Caki2 (cell line): Measurements from ENCODE around the gene FAM24A. TPM values are rescaled to one million over a fixed set of nuclear protein-coding genes. Genes with fewer than 3 reads are reported as not detected.
A peak's percentile ranks its signal among the peaks of the same experiment; 100 is the strongest.
"Not testable (repeated sequence)": the region's sequence is repeated elsewhere in the genome, so short reads cannot be mapped to it uniquely, and the experiment has no call there.

Source experiments
- DNase-seq: peaks from one replicate; pipeline ENCODE4 v3.0.0-alpha.2; 2015; ENCODE audit warnings: low read depth
- in situ Hi-C: cut with HindIII; loops from 2 replicates; pipeline ENCODE4 v1.10.0; 2016; ENCODE audit warnings: low sequenced_read_pairs, low pct_unique_long_range_greater_than_20kb, mixed read lengths
- total RNA-seq: library from RNA; depleted of rRNA; stranded (reverse); fragments of >200 nt; shearing (Covaris generic); gene quantifications from 2 replicates; pipeline ENCODE4 v1.2.3, GENCODE V29; 2014; ENCODE audit warnings: low replicate concordance; rRNA removed

FAM24A gene, protein sequence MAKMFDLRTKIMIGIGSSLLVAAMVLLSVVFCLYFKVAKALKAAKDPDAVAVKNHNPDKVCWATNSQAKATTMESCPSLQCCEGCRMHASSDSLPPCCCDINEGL
- total RNA-seq, result not detected in 2 replicates

DNA sequence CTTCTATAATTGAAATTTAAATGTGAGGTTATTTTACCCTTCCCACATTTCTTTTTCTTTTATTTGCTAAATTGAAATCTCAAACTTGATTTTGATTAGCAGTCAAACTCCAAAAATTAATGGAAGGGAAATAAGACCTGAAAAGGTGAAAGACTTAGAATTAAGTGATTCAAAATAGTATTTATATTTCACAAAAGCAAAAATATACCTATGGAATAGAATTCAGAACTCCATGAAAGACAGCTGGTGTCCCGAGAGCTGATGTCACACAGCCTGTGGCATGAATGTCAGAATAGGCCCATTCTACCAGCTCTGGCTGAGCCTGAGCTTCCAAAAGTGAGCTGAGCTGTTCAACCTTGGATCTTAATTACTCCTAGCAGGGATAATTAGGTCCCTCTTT lies at the start of gene FAM24A:
TSS of gene FAM24A (plus strand) at position 301 of the 400 bp plus-strand sequence. CDS start 1,025 bp downstream, outside the sequence.
- in situ Hi-C loops, result no loop called here
- no peak for DNase-seq

DNA sequence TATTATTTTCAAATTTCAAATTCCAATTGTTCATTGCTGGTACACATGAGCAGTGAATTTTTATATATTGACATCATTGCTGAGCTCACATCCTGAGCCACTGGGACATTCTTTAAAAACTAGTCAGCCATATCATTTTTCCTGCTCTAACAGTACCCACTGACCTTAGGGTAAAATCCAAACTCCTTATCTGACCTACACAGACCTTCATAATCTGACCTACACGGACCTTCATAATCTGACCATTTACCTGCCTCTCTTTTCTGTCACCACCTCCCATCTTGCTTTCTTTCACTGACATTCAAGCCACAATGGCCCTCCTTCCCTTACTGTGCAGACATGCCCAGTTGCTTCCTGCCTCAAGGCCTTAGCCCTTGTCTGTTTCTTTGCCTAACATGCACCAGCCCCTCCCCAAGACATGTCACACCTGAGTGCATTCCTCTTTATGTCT lies 48.7 kb upstream of the FAM24A start:
- peak; percentile 45 for DNase-seq
- in situ Hi-C loops, result no loop called here

DNA sequence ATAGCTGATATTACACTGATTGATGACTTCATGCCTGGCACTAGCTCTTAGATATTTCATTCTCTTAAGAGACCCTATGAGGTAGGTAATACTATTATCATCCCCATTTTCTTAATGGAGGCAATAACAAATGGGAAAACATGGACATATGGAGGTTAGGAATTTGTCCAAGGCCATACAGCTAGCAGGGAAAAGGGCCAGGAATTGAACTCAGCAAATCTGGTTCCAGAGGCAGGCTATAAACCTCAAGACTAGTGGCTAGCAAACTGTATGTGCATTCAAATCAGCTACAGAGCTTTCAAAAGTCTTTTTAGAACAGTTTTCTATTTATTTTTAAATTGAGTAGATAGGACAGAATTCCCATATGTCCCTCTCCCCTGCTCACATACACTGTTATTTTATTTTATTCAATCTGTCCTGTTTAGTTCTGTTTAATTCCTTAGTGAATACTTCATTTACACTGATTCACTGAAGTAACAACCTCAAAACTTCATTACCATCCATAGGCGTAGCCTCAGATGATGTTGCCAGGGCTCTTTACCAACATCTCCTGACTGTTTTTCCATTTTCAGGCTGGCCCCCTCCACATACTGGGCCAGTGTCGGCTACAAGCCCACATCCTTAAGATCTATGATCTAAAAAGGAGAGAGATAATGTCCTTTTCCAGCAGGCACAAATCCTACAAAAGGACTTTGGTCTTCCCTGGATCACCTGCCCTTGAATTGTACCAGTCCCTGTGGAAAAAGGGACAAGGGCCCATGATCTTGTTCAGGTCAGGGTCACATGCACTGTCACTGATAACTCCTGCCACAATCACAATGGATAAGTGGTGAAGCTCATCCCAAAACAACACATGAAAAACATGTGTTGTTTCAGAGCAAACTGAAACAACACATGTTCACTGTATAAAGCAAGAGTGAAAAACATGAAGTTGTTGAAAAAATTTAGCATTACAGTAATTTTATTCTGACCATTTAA lies 46.9 kb upstream of the FAM24A start:
- DNase-seq, result no peak
- in situ Hi-C loops, result no loop called here

DNA sequence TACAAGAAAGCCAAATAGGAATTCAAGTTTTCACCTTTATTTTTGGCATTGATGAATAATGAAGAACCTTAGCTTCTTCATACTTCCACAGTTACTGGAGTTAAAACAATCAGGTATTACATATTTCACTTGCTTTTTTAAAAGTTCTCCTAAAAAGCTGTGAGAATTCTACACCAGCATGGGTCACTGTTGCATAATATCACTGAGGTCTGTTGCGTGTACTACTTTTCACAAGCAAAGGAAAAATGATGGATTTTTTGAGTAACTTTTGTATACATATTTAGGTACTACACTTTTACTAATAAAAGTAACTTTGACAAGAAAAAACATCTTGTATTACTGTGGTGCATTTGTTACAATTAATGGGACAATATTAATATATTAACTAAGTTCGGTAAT lies 46.2 kb upstream of the FAM24A start:
- in situ Hi-C loops, result no loop called here
- DNase-seq, result no peak

DNA sequence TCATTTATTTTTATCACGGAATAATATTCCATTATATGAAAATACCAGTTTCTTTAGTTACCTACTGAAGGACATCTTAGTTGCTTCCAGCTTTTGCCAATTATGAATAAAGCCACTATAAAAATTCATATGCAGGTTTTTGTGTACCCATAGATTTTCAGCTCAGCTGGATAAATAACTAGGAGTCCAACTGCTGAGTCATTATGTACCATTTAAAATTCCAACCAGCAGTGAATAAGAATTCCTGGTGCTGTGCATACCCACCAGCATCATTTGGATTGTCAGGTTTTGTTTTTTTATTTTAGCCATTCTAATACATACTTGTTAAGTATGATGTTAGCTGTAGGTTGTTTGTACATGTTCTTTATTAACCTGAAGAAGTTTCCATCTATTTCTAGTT lies 45.5 kb upstream of the FAM24A start:
- DNase-seq, result peak; percentile 27
- in situ Hi-C loops, result no loop called here

DNA sequence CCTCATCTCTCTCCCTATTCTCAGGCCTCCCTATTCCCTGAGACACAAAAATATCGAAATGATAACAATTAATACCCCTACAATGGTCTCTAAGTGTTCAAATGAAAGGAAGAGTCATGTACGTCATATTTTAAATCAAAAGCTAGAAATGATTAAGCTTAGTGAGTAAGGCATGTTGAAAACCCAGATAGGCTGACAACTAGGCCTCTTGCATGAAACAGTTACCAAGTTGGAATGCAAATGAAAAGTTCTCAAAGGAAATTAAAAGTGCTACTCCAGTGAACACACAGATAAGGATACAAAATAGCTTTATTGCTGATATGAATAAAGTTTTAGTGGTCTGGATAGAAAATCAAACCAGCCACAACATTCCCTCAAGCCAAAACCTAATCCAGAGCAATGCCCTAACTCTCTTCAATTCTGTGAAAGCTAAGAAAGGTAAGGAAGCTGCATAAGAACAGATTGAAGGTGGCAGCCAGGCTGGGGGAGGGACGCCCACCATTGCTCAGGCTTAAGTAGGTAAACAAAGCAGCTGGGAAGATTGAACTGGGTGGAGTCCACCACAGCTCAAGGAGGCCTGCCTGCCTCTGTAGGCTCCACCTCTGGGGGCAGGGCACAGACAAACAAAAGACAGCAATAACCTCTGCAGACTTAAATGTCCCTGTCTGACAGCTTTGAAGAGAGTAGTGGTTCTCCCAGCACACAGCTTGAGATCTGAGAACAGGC lies 43.5 kb upstream of the FAM24A start:
- in situ Hi-C loops, result not testable (repeated sequence)
- DNase-seq, result peak; percentile 13

DNA sequence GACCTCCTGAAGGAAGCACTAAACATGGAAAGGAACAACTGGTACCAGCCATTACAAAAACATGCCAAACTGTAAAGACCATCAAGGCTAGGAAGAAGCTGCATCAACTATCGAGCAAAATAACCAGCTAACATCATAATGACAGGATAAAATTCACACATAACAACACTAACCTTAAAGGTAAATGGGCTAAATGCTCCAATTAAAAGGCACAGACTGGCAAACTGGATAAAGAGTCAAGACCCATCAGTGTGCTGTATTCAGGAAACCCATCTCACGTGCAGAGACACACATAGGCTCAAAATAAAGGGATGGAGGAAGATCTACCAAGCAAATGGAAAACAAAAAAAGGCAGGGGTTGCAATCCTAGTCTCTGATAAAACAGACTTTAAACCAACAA lies 41.6 kb upstream of the FAM24A start:
- DNase-seq, in situ Hi-C loops: not testable (repeated sequence)

DNA sequence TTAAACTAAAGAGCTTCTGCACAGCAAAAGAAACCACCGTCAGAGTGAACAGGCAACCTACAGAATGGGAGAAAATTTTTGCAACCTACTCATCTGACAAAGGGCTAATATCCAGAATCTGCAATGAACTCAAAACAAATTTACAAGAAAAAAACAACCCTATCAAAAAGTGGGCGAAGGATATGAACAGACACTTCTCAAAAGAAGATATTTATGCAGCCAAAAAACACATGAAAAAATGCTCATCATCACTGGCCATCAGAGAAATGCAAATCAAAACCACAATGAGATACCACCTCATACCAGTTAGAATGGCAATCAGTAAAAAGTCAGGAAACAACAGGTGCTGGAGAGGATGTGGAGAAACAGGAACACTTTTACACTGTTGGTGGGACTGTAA lies 38.5 kb upstream of the FAM24A start:
- in situ Hi-C loops, DNase-seq: not testable (repeated sequence)

DNA sequence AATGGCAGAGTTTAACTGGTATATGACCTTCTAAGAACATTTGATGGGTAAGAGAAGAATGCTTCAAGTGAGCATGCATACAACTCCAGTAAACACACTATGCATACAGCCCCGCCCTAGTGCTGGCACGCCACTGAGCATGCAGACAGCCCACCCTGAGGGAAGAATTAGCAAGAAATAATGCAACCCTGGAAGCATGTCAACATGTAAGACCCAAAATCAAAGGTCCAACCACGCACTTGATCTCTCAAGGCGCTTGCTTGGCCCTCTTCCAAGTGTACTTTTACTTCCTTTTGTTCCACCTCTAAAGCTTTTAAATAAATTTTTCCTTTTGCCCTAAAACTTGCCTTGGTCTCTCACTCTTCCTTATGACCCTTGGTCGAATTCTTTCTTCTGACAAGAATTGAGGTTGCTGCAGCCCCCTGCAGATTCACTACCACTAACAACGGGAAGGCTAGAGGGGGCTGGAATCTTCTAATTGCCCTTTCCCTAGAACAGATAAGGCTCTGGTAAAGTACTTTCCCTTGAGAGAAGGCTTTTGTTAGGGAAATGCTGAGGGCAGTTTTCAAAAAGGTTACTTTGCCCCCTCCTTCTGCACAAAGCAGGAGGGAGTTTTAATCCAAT lies 34.5 kb upstream of the FAM24A start:
- in situ Hi-C loops, result no loop called here
- DNase-seq, result no peak

DNA sequence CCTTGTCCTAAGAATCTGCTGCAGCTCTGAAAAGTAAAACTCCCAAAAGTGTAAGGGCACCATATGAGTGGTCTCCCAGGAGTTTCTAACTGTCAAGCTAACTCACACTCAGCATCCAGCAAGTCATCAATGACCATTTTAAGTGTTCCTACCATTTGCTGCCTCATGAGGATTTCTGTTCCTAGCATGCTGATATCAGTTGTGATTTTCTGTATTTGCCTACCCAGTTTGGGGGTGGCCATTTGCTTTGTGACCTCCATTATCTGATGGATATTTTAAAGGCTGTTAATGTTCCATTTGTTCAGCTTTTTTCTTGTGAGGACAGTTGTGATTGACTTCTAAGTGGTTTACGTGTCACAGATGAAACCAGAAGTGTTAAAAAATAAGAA lies 33.9 kb upstream of the FAM24A start:
- in situ Hi-C loops, result no loop called here
- DNase-seq, result no peak

DNA sequence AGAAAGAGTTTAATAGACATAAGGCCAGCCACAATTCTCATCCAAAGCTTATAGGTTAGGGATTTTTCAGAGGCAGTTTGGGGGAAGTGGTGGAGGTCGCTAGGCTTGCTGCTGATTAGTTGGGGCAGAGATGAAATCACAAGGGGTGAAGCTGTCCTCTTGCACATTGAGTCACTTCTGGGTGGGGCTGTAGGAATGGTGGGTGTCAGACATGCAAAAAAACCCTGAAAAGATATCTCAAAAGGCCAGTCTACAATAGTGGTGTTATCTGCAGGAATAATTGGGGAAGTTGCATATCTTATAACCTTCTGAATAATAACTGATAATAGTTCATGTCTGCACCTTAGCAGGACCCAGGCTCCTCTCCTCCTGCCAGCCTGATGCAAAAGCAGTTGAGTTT lies 33.1 kb upstream of the FAM24A start:
- in situ Hi-C loops, result no loop called here
- DNase-seq, result no peak

DNA sequence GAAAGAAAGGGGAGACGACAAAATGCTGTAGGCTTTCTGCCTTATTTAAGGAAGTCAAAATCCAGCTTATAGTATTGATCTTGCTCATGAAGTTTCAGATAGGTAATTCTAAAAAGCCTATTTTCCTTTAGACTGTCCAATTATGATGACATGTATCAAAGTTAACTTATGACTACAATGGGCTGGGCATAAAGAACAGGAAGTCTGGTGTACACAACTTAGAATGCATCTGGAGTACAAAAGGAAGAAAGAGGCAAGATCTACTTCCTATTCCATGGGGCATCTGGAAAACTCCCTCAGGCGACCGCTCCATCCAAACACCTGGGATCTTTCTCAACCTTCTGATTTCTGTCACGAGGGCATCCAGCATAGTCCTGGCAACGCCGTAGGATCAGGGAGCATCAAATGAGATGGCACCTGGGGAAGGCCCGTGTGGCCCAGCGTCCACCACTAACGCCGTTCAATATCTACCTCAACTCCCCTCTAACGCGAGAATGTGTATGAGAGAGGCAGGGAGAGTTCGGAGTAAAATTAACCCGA lies 31.5 kb upstream of the FAM24A start:
- in situ Hi-C loops, result no loop called here
- no peak for DNase-seq

DNA sequence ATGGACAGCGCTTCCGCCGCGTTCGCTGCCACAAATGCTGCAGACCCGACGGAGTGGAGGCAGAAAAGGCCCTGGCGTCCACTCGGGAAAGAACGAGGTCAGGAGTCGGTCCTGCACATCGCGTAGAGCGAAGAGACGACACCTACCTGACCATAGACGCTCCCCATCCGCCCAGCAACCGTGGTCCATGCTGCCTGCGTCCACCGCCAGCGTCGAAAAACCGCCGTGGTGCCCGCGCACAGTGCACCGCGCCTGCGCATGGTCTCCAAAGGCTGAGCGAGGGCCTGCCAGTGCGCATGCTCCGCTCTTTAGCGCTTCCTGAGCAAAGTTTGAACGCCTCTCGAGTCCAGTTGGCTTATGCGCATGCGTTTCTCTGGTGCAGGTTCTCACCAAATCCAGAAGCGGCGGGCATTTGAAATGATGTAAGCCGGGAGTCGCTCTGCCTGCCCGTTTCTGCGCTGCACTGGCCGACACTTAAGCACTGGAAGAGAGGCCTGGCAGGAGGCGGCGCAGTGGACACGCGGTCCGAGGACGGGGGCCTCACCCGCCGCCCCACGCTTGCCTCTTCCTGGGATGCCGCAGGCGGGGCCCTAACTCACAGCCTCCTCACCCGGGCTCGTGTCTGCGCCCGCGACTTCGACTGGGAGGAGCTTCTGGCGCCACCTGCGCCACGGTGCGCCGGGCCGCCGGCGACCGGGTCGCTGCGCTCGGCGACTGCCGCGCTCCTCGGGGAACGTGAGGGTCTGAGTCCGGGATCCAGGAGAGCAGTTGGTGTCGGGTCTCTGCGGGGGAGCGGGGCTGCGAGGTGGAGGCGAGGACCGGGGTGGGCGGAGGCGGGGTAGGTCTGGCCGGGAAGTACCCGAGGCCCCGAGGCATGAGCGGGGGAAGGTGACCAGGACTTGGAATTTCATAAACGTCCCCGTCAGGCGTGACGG lies 30.8 kb upstream of the FAM24A start, which contains the start of gene FAM24B:
TSS of gene FAM24B (minus strand) at position 243 of the 935 bp plus-strand sequence. CDS start 29,066 bp downstream, outside the sequence.
- peak; percentile 95 for DNase-seq

DNA sequence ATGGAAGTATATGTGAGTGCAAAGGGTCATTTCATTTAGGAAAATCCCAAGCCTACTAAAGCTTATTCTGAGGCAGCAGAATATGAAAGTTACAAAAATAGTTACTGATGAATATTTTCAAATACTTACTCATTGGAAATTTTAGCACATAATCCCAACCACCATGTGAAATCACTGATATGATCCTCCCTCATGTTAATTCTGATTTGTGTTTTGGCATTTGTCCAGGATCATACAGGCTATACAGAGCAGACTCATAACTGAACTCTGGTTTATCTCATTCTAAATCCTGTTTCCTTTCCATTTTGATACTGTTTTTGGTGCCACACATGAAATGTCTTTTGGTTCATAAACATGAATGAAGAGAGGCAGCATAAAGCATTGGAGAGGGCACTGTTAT lies 27.6 kb upstream of the FAM24A start:
- no peak for DNase-seq
- in situ Hi-C loops, result no loop called here

More for the DNA sequence above, 30.8 kb upstream of the FAM24A start, which contains the start of gene FAM24B:
- in situ Hi-C loops, result no loop called here

DNA sequence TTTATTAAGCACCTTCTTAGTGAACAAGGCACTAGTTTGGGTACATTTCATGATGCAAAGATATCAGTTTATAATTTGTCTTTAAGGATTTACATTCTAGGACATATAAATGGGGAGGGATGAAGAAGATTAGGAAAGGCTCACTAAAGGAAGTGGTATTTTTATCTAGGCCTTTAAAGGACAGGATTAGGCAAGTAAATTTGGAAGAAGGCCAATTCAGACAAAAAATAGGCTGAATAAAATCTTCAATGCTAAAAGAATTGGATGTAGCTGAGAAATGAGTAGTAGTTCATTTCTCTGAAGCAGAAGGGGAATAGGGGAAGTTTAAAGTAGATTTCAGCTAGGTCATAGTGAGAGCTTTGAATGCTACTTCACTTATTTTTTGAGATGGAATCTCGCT lies 26.2 kb upstream of the FAM24A start:
- DNase-seq, result no peak
- in situ Hi-C loops, result no loop called here

DNA sequence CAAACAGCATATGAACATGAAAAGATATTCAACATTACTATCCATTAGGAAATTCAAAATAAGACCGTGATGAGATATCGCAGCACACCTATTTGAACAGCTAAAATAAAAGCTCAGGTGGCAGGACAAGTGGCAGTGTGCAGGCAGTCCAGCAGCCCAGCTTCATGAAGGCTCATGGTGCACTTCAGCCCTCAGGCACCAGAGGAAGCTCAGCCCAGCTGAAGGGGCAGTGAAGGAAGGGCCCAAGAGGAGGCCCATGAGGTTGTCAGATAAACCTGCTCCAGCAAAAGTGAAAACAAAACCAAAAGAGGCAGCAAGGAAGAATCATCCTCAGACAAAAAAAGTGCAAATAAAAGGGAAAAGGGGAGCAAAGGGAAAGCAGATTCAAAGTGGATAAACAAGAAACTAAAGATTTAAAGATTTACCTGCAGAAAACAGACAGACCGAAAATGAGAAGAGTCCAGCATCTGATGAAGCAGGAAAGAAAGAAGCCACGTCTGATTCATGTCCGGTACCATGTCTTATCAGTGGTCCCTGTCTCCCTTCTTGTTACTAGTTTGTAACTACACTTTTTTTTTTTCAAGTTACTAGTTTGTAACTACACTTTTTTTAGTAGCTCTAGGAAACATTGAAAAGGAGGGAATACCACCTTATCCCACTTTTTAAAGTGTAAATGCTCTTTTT lies 16.0 kb upstream of the FAM24A start:
- no peak for DNase-seq
- in situ Hi-C loops, result no loop called here

DNA sequence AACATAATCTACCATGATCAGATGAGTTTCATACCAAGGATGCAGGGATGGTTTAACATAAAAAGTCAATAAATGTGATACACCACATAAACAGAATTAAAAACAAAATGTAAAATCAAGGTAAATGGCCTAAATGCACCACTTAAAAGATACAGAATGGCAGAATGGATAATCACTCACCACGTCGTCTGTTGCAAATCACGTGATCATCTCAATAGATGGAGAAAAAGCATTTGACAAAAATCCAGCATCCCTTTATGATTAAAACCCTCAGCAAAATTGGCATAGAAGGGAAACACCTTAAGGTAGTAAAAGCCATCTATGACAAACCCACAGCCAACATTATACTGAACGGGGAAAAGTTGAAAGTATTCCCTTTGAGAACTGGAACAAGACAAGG lies 6.5 kb upstream of the FAM24A start:
- in situ Hi-C loops, DNase-seq: not testable (repeated sequence)
